ENCODE results near the gene TIMM8A.
A peak's percentile ranks its signal among the peaks of the same experiment; 100 is the strongest.

TIMM8A gene, protein sequence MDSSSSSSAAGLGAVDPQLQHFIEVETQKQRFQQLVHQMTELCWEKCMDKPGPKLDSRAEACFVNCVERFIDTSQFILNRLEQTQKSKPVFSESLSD

DNA sequence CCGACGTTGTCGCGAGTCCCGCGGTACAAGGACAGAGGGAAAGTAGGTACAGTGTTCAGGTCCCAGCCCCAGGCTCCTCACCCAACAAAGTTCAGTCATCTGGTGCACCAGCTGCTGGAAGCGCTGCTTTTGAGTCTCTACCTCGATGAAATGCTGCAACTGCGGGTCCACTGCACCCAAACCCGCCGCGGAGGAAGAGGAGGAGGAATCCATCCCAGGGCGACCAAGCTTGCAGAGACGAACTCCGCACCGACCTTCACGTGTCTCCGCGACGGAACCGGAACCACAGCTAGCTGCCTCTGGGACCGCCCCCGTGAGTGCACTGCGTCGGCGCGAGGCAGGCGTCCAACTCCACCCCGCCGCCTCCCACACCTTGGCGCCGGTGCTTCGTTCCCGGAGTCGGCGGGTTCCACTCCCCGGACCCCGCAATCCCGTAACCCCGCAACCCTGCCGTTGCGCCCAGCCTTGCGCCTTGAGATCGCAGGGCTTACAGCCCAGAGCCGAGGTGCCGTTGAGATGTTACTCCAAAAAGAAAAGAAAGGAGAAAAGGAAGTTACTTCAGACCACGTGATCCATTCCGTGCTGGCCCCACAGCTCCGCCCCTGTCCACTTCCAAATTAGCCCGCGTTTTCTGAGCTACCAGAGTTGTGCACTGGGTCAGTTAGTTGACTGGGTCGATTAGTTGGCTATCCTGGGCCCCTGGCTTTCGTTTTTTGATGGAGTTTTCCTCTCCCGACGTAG, at the start of gene TIMM8A:
Gene TIMM8A (minus strand): TSS at position 291 of the 741 bp plus-strand sequence. CDS start 78 bp downstream, at position 213.
- DNase-seq (ENCODE audit: extremely low read depth in 1 of 2, low read depth in 1 of 2): peak; percentile 29 to 62

DNA sequence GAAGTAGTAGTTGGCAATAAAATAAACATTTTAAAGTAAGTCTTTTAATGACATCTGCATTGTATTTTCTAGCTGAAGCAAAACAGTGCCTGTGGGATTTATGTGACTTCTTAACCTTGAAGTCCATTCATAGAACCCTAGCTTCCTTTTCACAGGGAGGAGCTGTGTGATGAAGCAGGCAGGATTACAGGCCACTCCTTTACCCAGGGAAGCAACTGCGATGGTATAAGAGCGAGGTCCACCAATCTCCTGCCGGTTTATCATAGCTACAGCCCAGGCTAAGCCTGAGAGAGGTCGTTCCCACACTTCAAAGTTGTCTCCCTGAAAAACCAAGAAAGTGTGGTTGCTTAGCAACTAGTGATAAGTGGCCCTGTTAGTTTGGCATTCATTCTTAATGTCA, 49.2 kb upstream of the TIMM8A start:
- no peak for DNase-seq (ENCODE audit: extremely low read depth in 1 of 2, low read depth in 1 of 2)

DNA sequence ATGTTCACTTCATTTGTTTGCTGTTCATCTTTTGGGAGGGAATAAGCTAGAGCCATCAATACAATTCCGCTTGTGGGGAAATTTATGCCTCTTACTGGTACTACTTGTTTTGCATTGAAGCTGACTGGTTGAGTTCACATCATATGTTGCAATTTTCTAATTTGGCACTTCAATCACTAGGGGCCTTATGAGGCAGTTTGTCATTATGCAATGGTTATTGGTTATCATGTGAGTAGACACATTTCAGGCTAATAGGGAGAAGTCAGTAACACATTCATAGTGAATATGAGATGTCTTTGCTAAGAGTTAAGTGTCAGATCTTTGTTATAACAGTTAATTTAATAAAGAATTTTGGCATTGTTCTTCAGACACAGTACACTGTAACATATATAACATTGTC, 47.2 kb upstream of the TIMM8A start:
- DNase-seq (ENCODE audit: extremely low read depth in 1 of 2, low read depth in 1 of 2): no peak

DNA sequence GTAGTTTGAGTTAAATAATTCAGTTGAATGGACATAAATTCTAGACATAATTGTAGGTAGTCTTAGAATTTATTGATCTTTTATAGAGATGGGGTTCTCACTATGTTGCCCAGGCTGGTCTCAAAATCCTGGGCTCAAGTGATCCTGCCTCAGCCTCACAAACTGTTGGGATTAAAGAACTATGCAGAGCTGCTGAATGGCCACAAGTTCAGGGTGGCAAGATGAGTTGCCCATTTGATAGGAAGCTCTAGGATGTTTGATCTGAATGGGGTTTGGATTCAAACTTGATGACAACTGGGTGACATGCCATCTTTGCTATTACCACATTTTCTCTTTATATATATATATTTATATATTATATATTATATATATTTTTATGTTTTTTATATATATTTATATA, 45.8 kb upstream of the TIMM8A start:
- no peak for DNase-seq (ENCODE audit: extremely low read depth in 1 of 2, low read depth in 1 of 2)

DNA sequence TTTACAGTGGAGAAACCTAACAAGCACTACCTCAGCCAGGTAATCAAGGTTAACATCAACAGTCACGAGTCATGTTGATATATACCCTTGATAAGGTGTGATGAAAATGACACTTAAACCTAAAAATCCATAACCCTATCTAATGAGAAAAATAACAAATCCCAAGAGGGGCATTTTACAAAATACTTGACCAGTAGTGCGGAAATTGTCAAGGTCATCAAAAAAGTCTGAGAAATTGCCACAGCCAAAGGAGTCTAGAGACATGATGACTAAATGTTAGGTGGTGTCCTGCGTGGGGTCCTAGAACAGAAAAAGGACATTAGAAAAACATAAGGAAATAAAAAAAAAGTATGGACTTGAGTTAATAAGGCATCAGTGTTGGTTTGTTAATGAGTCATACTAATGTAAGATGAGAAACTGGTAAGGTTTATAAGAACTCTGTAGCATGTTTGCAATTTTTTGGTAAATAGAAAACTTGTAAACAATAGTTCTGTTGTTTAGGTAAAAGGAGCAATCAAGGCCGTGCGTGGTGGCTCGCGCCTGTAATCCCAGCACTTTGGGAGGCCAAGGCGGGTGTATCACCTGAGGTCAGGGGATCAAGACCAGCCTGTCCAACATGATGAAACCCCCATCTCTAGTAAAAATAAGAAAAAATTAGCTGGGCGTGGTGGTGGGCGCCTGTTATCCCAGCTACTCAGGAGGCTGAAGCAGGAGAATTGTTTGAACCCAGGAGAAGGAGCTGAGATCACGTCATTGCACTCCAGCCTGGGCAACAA, 45.2 kb upstream of the TIMM8A start:
- no peak for DNase-seq (ENCODE audit: extremely low read depth in 1 of 2, low read depth in 1 of 2)

DNA sequence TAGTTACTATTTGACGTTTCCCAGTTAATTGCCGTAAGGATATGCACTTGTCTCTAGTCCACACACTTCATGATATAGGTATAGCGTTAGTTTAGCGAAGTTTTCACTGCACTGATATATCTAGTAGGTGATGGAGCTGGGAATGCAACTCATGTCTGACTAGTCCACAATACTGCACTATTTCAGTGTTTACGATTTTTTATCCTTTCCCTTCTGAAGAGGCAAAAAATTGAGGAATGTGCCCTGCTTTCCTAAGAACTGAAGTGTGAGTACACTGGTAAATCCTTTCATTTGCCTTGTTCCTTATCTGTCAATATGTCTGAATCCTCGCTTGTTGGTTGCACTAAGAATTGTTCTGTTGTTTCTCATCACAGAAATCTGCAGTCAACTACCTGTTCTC, 43.3 kb upstream of the TIMM8A start:
- no peak for DNase-seq (ENCODE audit: extremely low read depth in 1 of 2, low read depth in 1 of 2)

DNA sequence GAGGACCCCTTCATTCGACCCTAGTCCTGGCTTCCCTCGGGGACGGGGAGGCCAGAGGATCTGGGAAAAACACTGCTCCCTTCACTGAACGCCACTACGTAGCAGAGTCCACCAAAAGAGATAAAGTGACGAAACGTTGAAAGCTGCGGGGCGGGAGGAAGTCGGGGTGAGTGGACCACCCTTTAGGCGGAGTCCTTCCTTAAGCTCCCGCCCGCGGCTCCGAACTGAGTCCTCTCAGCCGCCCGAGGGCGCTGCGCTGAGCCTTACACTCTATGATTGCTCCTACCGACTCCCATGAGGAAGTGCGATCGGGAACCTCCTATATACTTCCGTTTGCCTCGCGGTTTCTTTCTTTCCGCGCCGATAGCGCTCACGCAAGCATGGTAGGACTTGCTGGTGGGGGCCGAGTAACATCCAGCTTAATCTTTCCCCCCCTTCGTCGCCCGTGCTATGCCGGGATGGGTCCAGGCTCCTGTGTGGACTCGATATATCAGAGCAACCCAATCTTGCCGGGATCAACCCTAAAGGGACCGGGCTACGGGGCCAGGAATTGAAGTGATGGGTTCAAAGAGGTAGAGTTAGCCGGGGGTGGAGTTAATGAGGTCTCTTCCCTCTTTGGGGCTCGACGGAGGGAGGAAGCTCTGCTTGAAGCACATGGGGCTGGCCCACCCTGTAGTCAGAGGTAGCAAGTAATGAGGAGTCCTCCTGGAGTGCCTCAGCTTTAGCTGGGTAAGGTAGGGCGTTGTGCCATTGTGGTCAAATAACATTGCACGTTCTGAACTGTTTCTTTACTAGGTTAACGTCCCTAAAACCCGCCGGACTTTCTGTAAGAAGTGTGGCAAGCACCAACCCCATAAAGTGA, 42.4 kb upstream of the TIMM8A start, which contains the start of gene RPL36A:
Gene RPL36A (plus strand): TSS at position 348 of the 862 bp plus-strand sequence. CDS start 33 bp downstream, at position 381.
- peak; percentile 63 to 66 for DNase-seq (ENCODE audit: extremely low read depth in 1 of 2, low read depth in 1 of 2)

DNA sequence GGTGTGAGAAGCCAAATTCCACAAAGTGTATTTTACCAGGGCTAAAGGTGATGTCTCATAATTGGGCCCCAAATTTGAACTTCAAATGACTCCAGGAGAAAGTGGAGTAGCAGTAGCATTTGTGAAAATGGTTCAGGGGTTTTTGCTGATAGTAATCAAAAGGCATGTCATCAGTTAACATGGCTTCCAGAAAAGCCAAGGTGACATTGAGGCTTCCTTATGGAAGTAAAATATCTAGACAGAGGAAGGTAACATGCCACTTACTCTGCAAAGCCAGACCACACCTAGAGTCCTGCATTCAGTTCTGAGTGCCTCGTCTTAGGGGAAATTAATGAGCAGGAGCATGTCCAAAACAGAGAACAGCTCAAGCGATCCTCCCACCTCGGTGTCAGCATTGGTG, 40.1 kb upstream of the TIMM8A start:
- no peak for DNase-seq (ENCODE audit: extremely low read depth in 1 of 2, low read depth in 1 of 2)

DNA sequence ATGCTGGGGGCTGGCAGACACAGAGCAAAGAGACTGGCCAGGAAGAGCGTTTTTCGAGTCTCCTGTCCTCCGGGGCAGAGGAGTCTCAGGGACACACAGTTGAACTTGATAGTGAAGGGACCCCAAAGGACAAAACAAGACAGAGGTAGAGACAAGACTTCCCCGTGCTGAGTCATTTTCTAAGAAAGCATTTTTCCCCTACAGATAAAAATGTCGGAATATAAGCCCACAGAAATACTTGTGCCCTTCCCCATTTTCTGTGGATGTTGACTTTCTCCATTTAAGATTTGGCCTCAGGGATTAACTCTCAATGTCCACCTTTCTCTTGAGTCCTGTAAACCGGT, 38.0 kb upstream of the TIMM8A start:
- no peak for DNase-seq (ENCODE audit: extremely low read depth in 1 of 2, low read depth in 1 of 2)

DNA sequence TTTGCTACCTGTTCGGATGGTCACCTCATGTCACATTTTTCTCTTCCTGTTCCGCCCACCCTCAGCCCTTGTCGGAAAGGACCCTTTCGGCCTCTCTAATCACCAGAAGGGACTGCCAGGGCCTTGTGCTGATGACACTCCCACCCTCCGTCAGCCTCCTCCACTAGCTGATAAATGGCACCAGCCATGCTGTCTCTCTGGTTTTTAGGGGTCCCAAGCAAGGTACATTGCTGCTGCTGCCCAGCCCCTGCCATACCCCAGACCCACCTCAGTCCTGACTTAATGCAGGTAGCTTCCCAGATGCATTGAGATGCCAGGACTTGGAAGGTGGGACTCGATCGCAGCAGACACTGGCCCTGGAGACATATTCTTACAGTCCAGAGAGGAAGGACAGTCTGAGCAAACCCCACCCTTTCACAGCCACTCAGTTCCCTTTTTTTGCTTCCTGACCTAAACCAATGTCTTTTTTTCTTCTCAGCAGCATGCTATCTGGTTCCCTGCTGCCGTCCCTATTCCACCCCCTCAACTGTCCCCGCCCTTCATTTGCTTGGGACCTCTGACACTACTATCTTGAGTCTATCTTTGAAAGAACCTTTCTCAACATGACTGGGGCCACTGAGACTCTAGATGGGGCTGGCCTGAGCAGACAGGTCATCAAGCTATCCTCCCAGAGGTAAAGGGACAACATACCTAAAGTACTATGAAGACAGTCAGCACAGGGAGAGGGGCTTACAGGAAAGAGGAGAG, 37.4 kb upstream of the TIMM8A start, which contains the start of gene BTK:
Gene BTK (minus strand): TSS at position 397 of the 747 bp plus-strand sequence. CDS start 10,907 bp downstream, outside the sequence.
- no peak for DNase-seq (ENCODE audit: extremely low read depth in 1 of 2, low read depth in 1 of 2)

DNA sequence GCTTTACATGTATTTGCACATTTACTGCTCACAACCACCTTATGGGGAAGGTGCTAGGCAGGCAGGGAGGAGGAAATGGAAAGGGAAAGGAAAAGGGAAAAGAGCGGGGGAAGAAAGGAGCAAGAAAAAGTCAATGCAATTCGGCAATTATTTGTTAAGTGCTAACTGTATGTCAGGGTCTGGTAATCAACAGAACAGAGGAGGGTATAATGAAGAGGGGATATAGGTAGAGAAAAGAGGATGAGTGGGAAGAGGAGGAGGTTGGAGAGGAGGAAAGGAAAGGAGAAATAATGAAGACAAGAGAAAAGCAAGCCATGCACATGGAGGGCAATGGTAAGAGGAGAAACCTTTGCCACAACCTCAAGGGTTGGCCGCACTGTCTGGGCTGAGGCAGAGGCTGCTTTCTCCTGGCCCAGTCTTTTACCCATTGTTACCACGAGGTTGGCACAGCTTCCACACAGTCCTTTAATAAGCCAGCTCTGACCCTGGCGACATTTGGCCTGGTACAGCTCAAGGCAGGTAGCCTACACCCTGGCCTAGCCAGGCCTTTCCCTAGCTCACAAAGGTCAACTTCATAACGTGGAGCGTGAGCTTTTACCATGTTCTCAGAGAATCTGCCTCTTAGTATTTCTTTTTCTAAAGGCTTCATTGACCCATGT, 36.6 kb upstream of the TIMM8A start:
- DNase-seq (ENCODE audit: extremely low read depth in 1 of 2, low read depth in 1 of 2): no peak

DNA sequence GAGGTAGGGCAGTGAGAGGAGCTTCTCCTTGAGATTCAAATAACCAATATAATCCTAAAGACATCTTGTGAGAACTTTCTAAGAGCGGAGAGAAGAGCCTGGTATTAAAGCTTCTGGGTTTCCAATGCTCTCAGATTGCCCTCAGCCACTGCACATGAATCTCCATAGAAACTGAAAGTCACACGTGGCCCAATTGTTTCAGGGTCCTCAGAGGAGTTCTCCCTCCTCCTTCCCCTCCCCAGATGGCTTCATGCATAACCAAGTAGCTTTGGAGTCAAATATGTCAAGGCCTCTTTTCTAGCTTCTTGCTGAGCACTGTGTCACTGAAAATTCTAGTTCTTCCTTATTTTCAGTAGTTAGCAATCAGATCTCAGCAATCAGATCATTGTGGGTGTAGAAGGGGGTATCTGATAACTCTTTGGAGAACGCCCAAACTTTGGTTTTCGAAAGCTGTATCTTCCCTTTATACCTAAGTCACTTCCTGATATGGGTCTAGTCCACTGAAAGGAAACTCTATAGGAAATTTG, 35.2 kb upstream of the TIMM8A start:
- no peak for DNase-seq (ENCODE audit: extremely low read depth in 1 of 2, low read depth in 1 of 2)

DNA sequence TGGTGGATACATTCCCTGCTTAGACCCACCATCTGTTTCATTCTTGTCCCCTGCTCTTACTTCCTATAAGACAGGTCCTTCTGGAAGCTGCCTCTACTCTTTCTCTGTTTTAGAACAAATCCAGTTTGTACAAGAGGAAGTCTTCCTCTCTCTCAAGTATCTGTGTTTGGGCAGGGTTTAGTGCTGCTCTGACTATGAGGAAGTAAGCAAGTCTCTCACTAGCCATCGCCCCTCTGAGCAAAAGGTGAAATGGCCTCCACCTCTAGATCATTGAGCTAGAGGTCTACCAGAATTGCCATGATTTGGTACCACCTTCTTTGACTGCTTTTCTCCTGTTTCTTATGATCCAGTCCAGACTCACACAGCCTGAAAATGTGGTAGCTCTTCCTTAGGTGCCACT, 29.0 kb upstream of the TIMM8A start:
- DNase-seq (ENCODE audit: extremely low read depth in 1 of 2, low read depth in 1 of 2): no peak

DNA sequence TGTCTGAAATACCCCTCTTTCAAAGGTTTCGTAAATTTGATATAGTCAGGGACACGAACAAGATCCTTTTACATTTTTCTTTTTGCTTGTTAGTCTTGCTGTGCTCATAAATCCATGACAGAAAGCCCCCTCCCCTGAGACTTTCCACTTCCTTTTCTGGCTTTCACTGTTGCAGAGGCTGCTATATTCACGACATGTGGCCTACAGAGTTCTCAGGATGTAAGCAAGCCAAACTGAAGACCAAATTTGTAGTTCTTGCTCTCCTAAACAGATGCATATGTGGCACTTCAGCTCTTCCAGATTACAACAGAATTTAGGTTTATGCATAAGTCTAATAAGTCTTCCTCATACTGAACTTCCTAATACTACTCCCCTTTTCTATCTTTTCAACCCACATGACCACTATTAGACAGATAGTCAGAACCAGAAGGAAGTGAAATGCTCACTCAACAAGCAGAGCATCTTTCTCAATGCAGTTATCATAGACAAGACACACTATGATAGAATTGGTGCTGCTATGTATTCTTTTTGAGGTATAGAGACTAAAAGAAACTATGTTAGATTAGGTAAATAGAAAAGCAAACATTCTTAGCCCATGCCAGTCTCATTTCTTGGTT, 22.5 kb upstream of the TIMM8A start:
- DNase-seq (ENCODE audit: extremely low read depth in 1 of 2, low read depth in 1 of 2): no peak

DNA sequence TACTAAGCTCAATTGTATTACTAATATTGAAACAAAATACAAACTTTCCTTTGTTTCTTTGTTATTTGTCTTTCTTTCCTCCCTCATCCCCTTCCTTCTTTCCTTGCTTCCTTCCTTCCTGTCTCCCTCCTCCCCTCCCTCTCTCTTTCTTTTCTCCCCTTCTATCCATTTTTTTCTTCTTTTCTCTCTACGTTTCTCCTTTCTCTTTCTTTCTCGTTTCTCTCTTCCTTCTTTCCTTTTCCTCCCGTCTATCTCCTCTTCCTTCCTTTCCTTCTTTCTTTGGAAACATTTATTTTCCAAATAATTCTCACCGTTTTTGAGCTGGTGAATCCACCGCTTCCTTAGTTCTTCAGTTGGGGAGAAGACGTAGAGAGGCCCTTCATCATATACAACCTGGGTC, 21.1 kb upstream of the TIMM8A start:
- DNase-seq (ENCODE audit: extremely low read depth in 1 of 2, low read depth in 1 of 2): no peak

DNA sequence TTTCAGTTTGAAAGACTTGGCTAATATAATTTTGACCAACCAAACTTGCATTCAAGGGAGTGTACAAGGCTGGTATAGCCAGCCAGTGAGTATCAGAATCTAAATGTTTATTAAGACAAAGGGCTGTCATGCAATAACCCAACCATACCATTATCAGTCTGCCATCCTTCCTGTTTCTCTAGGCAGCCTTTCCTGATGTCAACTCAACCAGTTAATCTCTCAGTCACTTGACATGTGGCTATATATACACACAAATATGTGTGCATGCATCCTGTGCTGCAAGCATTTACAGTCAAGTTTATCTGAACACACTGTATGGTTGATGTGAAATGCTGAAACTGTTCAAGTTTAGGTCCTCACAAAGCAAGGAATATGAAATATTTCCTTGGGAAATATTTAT, 20.3 kb upstream of the TIMM8A start:
- DNase-seq (ENCODE audit: extremely low read depth in 1 of 2, low read depth in 1 of 2): no peak

DNA sequence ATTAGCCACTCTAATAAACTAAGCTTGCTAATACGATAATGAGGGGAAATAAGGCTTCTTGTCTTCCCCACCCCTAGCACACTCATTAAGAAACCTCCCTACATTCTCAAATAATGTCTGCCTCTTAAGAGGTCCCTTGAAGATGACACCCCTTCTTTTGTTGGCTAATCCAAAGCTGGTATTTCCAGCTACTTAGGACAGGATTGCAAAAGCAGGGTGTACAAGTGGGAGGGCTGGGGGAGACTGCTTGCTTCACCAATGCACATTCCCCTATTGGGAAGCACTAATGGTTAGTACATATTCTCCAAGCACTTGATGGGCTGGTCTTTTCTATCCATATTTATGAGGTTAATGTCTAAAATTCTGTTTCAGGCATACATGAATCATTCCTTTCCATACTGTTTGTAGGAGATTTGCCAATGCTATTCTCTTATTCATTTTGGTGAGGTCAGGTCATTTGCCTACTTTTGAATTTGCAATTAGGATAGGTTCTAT, 16.8 kb upstream of the TIMM8A start:
- DNase-seq (ENCODE audit: extremely low read depth in 1 of 2, low read depth in 1 of 2): no peak

DNA sequence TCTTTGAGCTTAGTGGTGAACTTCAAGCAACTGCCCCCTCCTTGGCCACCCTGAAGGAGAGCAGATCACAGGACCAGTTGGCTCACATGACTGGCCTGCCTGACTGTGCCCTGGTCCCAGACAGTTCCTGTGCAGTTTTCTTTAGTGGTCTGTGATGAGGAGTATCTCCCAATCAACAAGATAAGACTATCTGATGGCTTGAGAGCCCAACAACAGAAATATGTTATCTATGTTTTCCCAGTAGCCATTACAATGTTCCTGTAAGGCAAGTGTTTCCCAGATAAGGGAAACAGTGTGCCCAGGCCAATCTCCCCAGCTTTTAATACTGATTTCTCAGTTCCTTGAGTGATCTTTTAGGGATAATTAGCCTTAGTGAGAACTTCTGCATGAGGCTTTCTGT, 14.2 kb upstream of the TIMM8A start:
- DNase-seq (ENCODE audit: extremely low read depth in 1 of 2, low read depth in 1 of 2): no peak

DNA sequence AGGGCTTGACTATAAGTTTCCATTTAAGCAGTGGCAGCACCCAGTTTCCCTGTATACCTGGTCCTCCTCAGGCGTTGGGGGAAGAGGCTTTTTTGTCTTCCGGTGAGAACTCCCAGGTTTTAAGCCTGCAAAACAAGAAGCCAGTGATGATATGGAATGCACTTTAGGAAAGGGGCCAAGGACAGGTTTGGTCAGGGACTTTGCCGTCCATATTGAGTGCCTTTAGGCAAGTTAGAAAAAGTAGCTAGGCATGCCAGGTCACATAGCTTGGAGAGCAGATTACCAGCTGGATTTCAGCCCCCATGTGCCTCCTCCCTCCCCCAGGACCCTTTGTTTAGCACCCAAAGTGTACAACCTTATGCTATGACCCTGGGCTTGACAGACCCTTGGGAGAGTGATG, 13.6 kb upstream of the TIMM8A start:
- DNase-seq (ENCODE audit: extremely low read depth in 1 of 2, low read depth in 1 of 2): no peak
